HG02840 (cell line): Measurements from ENCODE around the gene ATP1A2.

Experiments used
- ATAC-seq: cut with Tn5 transposase; IDR thresholded peaks from one replicate; pipeline ENCODE4 v1.9.1; 2021; ENCODE audit warnings: mild to moderate bottlenecking, moderate library complexity, moderate number of reproducible peaks; ENCODE audit not compliant: unreplicated experiment, low FRiP score

Gene ATP1A2

GRCh38 chr1:160115545-160116282, at the start of gene ATP1A2:
ATP1A2 (plus strand) TSS chr1:160115759; CDS start chr1:160115862, 103 bp downstream.
- no peak for ATAC-seq

DNA sequence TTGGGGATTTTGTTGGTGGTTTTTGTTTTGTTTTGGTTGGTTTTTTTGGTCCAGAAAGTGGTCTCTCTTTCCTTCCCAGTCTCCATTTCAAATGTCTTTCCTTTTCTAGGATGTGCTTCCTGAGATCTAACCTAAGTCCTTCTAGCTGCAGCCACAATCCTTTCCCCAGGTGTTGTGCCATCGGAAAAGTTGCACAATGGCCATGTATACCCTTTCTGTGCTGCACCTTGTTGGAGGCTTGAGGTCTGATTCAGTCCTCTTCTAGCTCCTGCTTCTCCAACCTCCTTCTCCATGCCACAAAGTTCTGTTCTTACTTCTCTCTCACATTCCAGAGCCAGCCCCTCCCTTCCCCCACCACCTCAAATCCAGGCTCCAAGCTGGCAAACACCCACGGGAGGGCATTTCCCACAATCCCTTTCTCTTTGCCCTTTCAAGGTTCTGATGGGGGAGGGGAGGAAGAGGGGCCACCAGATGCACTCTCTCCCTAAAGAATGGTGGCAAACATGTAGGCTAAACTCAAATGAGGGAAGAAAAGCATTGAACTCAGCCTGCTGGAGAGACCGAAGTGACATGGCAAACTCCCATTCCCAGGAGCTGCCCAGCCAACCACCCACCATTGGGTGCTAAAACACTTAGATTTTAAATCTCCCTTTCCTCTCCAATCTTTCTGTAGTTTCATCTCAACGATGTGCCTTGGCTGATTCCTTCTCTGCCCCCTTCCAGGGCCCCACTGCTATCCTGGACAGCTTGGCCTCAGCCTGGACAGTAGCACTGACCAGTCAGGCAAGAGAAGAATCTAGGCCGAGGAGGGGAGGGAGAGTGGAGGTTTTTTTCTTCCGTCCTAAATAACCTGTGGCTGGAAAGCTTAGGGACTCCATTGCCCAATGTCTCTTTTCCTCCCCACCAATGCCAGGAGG, 48.5 kb upstream of the ATP1A2 start:
- ATAC-seq, result no peak

GRCh38 chr1:160068225-160068624, 47.3 kb upstream of the ATP1A2 start:
- ATAC-seq, result no peak

GRCh38 chr1:160069460-160070231, 45.9 kb upstream of the ATP1A2 start, which contains the start of gene KCNJ10:
KCNJ10 (minus strand) TSS chr1:160070160; CDS start chr1:160042532, 27,628 bp downstream.
- ATAC-seq, result no peak

DNA sequence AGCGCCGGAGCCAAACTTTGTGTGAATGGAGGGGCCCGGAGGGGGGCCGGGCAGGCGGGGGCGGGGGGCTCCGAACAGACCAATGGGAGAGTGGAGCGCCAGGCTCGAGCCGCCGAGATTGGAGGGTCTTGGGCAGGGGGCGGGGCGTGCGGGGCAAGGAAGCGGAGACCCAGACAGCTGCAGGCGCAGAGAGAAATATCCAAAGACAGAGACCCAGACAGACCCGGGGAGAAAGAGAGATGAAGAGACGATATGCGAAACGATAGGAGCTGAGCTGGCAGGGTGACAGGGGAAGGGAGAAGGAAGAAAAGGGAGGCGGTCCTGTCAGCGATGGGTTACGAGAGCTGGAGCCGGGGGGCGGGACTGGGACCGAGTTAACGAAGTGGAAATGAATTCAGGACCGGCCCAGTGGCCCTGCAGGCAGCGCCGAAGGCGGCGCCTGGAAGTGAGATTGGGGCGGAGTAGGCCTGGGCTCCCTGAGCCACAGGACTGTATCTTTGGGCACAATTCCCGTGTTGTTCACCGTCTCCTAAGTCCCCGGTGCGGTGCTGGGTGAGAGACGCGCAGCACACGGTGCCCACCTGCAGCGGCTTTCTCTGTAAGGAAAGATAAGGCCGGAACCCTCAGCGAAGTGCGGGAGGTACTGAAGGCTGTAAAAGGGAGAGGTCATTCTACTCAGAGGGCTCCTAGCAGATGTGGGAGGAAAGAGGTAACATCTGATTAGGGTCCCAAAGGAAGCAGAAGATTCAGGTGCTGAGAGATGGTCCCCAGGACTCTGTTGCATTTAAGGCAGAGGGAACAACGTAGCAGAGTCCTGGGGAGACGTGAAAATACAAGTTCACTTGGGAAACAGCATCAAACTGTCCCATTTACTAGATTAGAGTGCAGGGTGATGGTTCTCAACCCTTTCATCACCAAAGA, 45.1 kb upstream of the ATP1A2 start:
- ATAC-seq, result no peak

GRCh38 chr1:160071289-160071688, 44.3 kb upstream of the ATP1A2 start:
- ATAC-seq, result no peak

DNA sequence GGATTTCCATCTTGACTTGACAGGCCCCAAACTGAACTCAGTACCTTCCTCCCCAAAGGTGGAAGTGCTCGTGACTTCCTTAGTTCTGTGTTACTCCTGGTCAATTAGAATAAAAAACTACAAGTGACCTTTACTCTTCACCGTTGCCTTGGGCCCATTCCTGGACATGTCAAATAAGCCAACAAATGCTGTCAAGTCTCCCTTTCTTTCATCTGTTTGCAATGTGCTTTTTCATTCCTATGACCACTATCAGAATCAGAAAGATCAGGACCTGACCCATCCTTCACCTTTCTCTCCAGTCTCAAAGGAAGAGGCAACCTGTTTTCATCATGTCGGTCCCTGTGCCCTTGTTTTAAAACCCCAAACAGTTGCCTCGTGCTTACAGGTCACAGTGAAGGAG, 40.7 kb upstream of the ATP1A2 start:
- ATAC-seq, result no peak

GRCh38 chr1:160075836-160076235, 39.7 kb upstream of the ATP1A2 start:
- no peak for ATAC-seq

DNA sequence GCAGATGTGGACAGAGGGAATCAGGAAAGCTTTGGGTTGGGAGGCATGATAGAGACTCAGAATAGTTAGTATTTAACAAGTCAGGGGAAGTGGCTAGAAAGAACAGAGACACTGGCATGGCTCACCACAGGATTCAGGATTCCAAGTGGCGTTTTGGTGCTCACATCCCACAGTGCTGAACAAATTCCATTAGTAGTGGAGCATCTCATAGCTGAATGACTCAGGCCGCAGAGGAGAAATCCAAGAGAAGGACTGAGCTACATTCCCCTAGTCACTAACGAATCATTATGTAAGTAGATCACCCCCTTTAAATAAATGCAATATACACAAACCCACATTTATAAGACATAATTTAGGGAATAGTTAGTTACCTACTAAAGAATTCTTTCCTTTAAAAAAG, 39.3 kb upstream of the ATP1A2 start:
- ATAC-seq, result no peak

GRCh38 chr1:160077486-160077885, 38.1 kb upstream of the ATP1A2 start:
- no peak for ATAC-seq

DNA sequence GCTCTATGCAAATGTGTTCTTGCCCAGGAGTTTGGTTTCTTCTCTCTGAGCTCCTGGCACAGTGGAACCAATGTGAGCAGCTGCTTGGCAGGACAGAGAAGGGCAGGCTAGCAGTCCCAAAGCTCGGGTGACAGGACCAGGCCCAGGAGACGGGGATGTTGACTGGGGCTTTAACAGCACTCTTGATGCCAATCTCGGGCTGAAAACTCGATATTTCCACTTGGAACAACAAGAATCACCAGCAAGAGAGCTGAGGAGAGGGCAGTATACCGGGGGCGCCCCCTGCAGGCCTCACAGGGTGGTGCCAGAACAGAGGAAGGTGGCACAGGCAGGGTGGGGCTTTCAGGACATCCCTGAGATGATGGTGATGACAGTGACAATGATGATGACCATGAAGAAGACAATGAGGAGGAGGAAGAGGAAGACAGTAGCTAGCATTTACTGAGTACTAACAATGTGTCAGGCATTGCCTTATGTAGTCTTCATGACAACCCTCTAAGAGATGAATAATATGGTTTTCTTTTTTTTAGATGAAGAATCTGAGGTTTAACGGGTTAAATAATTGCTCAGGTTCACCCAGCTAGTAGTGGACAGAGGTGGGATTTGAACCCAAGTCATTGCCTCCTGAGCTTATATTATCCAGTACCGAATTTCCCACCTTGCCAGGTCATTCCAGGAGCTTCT, 36.9 kb upstream of the ATP1A2 start:
- no peak for ATAC-seq

- no peak for ATAC-seq
Observed at GRCh38 chr1:160079448-160079847, 36.1 kb upstream of the ATP1A2 start.

- ATAC-seq, result no peak
Observed at GRCh38 chr1:160080381-160081100, 35.0 kb upstream of the ATP1A2 start.

GRCh38 chr1:160081261-160081936, 34.2 kb upstream of the ATP1A2 start, which contains the start of gene KCNJ9:
KCNJ9 (plus strand) TSS chr1:160081538; CDS start chr1:160084031, 2,493 bp downstream.
- no peak for ATAC-seq

DNA sequence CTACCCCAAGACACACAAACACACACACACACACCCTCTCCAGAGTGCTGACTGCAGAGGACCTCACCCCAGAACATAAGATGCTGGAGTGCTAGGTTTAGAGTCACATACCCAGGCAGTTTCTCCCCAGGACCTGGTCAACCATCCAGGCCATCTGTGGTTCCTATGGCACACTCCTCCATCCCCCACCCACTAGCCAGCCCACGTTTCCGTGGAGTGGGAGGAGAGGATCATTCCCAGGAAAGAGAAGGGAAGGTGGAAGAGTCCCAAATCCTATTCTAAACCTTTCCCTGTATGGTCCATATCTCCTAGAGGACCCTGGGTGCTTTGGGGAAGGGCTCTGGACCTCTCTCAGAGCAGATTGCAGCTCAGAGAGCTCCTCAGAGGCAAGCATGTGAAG, 33.1 kb upstream of the ATP1A2 start:
- ATAC-seq, result no peak

GRCh38 chr1:160082926-160083325, 32.6 kb upstream of the ATP1A2 start:
- no peak for ATAC-seq

DNA sequence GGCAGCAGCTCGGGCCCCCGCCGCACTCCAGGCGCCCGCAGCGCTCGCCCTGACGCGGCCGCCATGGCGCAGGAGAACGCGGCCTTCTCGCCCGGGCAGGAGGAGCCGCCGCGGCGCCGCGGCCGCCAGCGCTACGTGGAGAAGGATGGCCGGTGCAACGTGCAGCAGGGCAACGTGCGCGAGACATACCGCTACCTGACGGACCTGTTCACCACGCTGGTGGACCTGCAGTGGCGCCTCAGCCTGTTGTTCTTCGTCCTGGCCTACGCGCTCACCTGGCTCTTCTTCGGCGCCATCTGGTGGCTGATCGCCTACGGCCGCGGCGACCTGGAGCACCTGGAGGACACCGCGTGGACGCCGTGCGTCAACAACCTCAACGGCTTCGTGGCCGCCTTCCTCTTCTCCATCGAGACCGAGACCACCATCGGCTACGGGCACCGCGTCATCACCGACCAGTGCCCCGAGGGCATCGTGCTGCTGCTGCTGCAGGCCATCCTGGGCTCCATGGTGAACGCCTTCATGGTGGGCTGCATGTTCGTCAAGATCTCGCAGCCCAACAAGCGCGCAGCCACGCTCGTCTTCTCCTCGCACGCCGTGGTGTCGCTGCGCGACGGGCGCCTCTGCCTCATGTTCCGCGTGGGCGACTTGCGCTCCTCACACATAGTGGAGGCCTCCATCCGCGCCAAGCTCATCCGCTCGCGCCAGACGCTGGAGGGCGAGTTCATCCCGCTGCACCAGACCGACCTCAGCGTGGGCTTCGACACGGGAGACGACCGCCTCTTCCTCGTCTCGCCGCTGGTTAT, 31.4 kb upstream of the ATP1A2 start:
- no peak for ATAC-seq
